Pons (tissue), 1 donor: ENCODE measurements around the gene ARHGEF3.
A peak's percentile ranks its signal among the peaks of the same experiment; 100 is the strongest.
"Not testable (repeated sequence)": the region's sequence is repeated elsewhere in the genome, so short reads cannot be mapped to it uniquely, and the experiment has no call there.

Source experiments
- DNase-seq: peaks from one replicate; pipeline ENCODE4 v3.0.0-alpha.2; 2016; ENCODE audit warnings: low spot score

Gene ARHGEF3

DNA sequence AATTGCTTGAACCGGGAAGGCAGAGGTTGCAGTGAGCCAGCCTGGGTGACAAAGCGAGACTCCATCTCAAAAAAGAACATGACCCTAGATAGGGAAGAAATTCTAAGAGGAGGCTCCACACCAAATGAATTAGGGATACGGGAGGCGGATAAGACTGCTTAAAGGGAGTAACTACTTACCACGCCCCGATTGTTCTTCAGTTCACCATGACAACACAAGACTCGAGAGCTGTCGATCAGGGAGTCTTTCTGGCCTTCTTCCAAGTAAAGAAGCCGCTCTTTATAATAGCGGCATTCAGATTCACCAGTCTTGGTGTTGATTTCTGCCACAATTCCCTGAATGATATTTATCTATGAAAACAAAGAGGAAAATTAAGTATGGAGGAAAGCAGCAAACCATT is 64.7 kb downstream of the ARHGEF3 start:
- DNase-seq: peak; percentile 58

GRCh38 chr3:56732109-56732508 is 69.6 kb downstream of the ARHGEF3 start:
- no peak for DNase-seq

- no peak for DNase-seq
Observed at GRCh38 chr3:56725175-56725574, 76.6 kb downstream of the ARHGEF3 start.

DNA sequence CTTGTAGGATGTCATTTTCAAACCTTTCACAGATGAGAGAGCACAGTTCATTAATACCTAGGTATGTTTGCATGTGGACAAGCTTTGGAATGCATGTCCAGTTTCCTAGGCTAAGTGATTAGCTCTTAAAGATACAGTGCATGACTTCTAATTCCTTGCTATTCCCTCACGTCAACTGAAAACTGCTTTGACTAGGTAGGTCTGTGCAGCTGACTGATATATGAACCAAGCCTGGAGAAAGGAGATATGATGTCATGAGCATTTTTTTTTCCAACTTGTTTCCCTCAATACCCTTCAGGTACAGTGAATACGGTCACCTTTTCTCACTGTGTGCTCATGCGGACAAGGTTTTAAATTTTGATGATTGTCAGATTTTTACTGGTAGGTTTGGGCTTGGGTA is 77.1 kb downstream of the ARHGEF3 start:
- no peak for DNase-seq

DNA sequence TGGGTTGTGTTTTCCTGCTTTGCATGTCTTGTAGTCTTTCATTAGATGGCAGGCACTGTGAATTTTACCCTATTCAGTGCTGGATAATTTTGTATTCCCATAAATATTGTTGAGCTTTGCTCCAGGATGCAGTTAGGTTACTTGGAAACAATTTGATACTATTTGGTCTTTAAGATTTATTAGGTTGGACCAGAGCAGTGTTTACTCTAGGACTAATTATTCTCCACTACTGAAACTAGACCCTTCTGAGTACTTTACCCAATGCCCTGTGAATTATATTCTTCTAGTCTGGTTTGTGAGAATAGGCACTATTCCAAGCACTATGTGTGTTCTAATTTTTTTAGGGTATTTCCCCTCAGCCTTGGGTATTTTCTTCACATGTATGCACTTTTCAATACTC is 80.9 kb downstream of the ARHGEF3 start:
- no peak for DNase-seq

GRCh38 chr3:56718809-56719208 is 82.9 kb downstream of the ARHGEF3 start:
- DNase-seq: not testable (repeated sequence)

- no peak for DNase-seq
Observed at GRCh38 chr3:56711344-56711743, 90.4 kb downstream of the ARHGEF3 start.

- DNase-seq: not testable (repeated sequence)
Observed at GRCh38 chr3:56707412-56707811, 94.3 kb downstream of the ARHGEF3 start.

DNA sequence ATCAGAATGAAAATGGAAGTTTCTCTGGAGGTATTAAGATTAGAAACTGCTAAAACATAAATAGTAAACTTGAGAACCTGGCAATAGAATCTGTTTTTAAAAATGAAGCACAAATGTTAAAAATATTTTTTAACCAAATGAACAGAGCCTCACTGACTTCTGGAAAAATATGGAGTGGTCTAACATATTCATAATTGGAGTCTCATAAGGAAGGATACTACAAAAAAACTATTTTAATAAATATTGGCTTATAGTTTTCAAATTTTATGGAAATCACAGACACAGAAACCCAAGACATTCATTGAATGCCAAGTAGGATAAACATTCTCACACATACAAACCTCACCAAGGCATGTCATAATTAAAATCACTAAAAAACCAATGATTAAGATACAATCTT is 95.1 kb downstream of the ARHGEF3 start:
- DNase-seq: no peak

DNA sequence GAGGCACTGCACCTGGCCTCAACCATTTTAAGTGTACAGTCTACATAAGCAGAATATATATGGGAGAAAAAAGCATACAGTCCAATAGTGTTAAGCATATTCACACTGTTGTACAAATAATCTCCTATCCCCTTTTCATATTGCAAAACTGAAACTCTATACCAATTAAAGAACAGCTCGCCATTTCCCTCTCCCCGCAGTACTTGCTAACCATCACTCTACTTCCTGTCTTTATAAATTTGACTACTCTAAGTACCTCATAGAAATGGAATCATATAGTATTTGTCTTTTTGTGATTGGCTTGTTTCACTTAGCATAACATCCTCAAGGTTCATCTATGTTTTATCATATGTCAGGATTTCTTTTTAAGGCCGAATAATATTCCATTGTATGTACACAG is 97.0 kb downstream of the ARHGEF3 start:
- no peak for DNase-seq

- DNase-seq: peak; percentile 88
Observed at GRCh38 chr3:56702490-56703315, 99.0 kb downstream of the ARHGEF3 start.

GRCh38 chr3:56700151-56700550 is 101.6 kb downstream of the ARHGEF3 start:
- DNase-seq: no peak

- no peak for DNase-seq
Observed at GRCh38 chr3:56694867-56695683, 106.7 kb downstream of the ARHGEF3 start.

GRCh38 chr3:56693750-56694149 is 108.0 kb downstream of the ARHGEF3 start:
- peak; percentile 19 for DNase-seq

GRCh38 chr3:56692520-56693433 is 109.0 kb downstream of the ARHGEF3 start:
- not testable (repeated sequence) for DNase-seq

DNA sequence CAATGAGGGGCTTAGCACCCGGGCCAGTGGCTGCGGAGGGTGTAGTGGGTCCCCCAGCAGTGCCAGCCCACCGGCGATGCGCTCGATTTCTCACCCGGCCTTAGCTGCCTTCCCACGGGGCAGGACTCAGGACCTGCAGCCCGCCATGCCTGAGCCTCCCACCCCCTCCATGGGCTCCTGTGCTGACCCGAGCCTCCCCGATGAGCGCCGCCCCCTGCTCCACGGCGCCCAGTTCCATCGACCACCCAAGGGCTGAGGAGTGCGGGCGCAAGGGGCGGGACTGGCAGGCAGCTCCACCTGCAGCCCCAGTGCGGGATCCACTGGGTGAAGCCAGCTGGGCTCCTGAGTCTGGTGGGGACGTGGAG is 109.8 kb downstream of the ARHGEF3 start:
- not testable (repeated sequence) for DNase-seq

GRCh38 chr3:56691165-56692000 is 110.4 kb downstream of the ARHGEF3 start:
- no peak for DNase-seq

DNA sequence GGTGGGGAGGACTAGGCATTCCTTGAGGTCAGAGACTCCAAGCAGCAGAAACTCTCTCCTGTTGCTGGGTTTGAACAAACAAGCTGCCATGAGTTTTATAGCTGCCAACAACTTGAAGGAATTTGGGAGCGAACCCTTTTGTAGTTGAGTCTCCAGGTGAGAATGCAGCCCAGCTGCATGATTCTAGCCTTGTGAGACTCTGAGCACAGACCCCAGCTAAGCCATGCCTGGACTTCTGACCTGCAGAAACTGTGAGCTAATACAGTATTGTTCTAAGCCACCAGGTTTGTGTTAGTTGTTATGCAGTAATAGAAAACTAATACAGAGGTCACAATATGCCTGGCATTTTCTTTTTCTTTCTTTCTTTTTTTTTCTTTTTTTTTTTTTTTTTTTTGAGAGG is 112.4 kb downstream of the ARHGEF3 start:
- DNase-seq: no peak

DNA sequence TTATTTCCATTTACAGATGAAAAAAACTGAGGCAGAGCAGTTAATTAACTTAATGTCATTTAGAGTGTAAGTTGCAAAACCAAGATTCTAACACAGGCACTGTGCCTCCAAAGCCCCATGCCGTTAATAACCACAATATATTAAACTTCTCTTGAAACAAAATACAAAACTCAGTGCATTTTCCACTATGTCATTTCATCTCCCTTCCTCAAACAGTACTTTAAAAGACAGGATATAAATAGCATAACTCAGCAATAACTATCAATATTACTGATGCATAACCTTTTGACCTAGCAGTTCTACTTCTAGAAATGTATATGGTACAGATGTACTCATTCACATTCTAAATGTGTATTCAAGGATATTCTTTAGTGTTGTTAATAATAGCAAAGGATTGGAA is 113.6 kb downstream of the ARHGEF3 start:
- DNase-seq: no peak

DNA sequence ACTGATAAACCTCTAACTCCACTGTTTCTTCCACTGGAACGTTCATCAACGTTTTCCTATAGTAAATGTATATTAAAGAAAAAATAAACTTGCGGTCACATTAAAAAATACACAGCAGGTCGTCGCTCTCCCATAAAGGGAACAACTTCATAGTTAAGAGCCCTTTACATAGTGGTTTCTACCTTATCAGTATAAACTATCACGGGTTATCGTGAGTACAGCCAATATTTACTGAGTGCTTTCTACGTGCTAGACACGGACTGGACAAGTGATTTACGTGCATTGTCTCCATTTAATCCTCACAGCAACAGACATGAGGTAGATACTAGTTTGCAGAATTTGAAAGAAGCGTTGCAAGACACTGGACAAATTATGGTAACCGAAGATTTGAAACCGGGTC is 117.7 kb downstream of the ARHGEF3 start:
- DNase-seq: no peak

DNA sequence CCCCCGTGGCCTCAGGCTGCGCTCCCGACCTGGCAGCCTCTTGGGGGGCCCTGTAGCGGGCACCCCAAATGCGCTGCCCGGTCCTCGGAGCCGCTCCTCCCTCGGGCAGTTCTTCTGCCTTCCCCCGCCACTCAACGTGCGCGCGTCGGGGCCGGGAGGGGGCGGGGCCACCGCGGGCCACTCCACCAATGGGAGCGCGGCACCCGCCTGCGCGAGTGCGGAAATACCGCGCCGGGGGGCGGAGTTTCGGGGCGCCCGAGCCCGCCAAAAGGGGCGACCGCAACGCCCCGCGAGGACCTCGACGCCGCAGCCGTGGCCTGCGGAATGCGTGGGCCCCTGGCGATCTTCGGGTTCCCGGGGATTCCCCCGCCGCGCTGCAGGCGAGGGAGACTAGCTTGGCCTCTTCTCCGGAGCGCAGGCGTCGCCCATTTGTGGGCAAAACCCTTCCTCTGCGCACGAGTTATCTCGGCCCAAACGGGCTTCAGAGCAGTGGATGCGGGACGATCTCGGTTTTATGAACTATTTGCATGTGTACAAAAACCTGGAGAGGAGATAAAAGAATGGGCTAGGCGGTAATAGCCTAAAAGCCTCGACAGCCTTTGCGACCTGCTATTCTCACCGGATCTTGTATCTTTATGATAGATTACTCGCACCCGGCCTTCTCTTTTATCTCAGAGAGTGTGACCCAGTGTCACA is 118.5 kb downstream of the ARHGEF3 start, which contains the start of gene TASOR:
TSS of gene TASOR (minus strand) at position 144 of the 696 bp plus-strand sequence. CDS start 259 bp downstream, outside the sequence.
- DNase-seq: peak; percentile 73
